ENCODE measurements around the gene TOR1AIP2. TPM values are rescaled to one million over a fixed set of nuclear protein-coding genes. Genes with fewer than 3 reads are reported as not detected.

TOR1AIP2 gene
- total RNA-seq, 1 donor from 2014 or later, result 49.4 TPM

- H3K4me1 Mint-ChIP-seq, result no peaks in the 10 kb centered on the region
- ATAC-seq (ENCODE audit: low read depth) (no peak), DNase-seq (no peak)
- H3K27ac Mint-ChIP-seq, result no peak overlapping the region
- intact Hi-C loops (cut with micrococcal nuclease), result no loop called here
- CTCF ChIA-PET, result interaction anchor here (1.3 kb wide), 1 partner anchor 11 kb away, joined by 3 read pairs; no protein-coding TSS in a partner anchor
- no peak overlapping the region for H3K4me3 Mint-ChIP-seq
- TF ChIP-seq CTCF (IDR thresholded peaks at IDR 0.05), result no peak
- H3K9me3 Mint-ChIP-seq, result no peaks in the 10 kb centered on the region
- H3K36me3 Mint-ChIP-seq (ENCODE audit: low read depth), result no peaks in the 10 kb centered on the region
- POLR2A ChIA-PET, result no interaction called here
- H3K27me3 Mint-ChIP-seq, result no peaks in the 10 kb centered on the region
These were observed 78.6 kb downstream of the TOR1AIP2 start for GRCh38 chr1:179798864-179799516.

DNA sequence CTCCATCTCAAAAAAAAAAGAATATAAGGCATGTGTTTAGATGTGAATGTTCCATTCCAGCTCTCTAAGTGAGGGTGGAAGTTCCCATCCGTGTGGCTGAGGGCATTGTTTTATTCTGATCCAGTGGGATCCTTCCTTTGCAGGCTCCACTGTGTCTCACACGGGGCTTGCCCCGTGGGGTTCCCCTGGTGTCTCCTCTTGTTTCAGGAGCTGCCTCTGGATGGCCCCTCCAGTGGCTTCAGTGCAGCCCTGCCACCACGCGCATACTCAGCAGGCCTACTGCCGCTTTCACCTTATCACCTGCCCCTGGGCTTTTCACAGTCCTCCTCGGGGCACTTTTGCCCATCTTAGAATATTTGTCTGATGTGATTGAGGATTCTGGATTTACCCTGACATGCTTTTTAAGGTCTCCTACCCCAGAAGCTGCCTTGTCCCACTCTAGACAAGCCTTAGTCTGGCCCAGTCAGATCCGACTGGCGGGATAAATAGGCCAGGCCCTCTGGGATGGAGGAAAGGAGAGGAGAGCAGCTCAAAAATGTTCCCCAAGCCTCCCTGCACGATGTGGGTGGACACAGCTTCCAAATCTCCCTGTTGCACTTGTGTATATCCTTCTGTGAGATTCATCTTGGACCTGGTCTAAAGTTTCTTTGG lies 79.3 kb downstream of the TOR1AIP2 start:
- Mint-ChIP-seq H3K9me3 (no peaks in the 10 kb centered on the region), H3K27ac (no peak overlapping the region), H3K4me3 (no peak overlapping the region), H3K36me3 (ENCODE audit: low read depth) (no peaks in the 10 kb centered on the region), H3K4me1 (no peaks in the 10 kb centered on the region), H3K27me3 (no peaks in the 10 kb centered on the region)
- intact Hi-C loops (cut with micrococcal nuclease), result no loop called here
- DNase-seq (no peak), ATAC-seq (ENCODE audit: low read depth) (no peak)
- no peak for TF ChIP-seq CTCF (IDR thresholded peaks at IDR 0.05)
- CTCF ChIA-PET, result no interaction called here
- POLR2A ChIA-PET, result no interaction called here

GRCh38 chr1:179794669-179795068 lies 82.9 kb downstream of the TOR1AIP2 start:
- Mint-ChIP-seq H3K27me3 (peaks cover 4% of the 10 kb centered on the region), H3K4me3 (no peak overlapping the region), H3K36me3 (ENCODE audit: low read depth) (no peaks in the 10 kb centered on the region), H3K27ac (no peak overlapping the region), H3K4me1 (no peaks in the 10 kb centered on the region), H3K9me3 (no peaks in the 10 kb centered on the region)
- ChIA-PET POLR2A (no interaction called here), CTCF (interaction anchor here (1.0 kb wide), 1 partner anchor 20 kb away, joined by 3 read pairs; no protein-coding TSS in a partner anchor)
- no peak for DNase-seq
- no peak for TF ChIP-seq CTCF (IDR thresholded peaks at IDR 0.05)
- intact Hi-C loops (cut with micrococcal nuclease), result no loop called here
- no peak for ATAC-seq (ENCODE audit: low read depth)

- Mint-ChIP-seq H3K4me3 (no peak overlapping the region), H3K4me1 (no peaks in the 10 kb centered on the region), H3K27me3 (peaks cover 4% of the 10 kb centered on the region), H3K36me3 (ENCODE audit: low read depth) (no peaks in the 10 kb centered on the region), H3K27ac (no peak overlapping the region), H3K9me3 (no peaks in the 10 kb centered on the region)
- intact Hi-C loops (cut with micrococcal nuclease), result no loop called here
- CTCF ChIA-PET, result no interaction called here
- no peak for TF ChIP-seq CTCF (IDR thresholded peaks at IDR 0.05)
- POLR2A ChIA-PET, result no interaction called here
- DNase-seq (no peak), ATAC-seq (ENCODE audit: low read depth) (no peak)
These were observed 83.5 kb downstream of the TOR1AIP2 start for GRCh38 chr1:179794146-179794545.

- Mint-ChIP-seq H3K4me3 (no peak overlapping the region), H3K9me3 (no peaks in the 10 kb centered on the region), H3K4me1 (no peaks in the 10 kb centered on the region), H3K27me3 (peaks cover 4% of the 10 kb centered on the region), H3K27ac (no peak overlapping the region), H3K36me3 (ENCODE audit: low read depth) (no peaks in the 10 kb centered on the region)
- ChIA-PET CTCF (no interaction called here), POLR2A (no interaction called here)
- ATAC-seq (ENCODE audit: low read depth) (no peak), DNase-seq (no peak)
- TF ChIP-seq CTCF (IDR thresholded peaks at IDR 0.05), result no peak
- intact Hi-C loops (cut with micrococcal nuclease), result no loop called here
These were observed 84.3 kb downstream of the TOR1AIP2 start for GRCh38 chr1:179793281-179793680.

Other genes starting within 250 kb of the TOR1AIP2 start
- not detected in 2 replicates for gene FAM163A, start 134.5 kb downstream of the TOR1AIP2 start, total RNA-seq
- 42.3 and 46.6 TPM in 2 replicates for gene TOR1AIP1, start 4.5 kb upstream of the TOR1AIP2 start, total RNA-seq
- 60.8 and 63.9 TPM in 2 replicates for gene CEP350, start 77.0 kb upstream of the TOR1AIP2 start, total RNA-seq